GM21390 (cell line): ENCODE data around the gene GPR162.

Experiments
- ATAC-seq: cut with Tn5 transposase; IDR thresholded peaks from one replicate; pipeline ENCODE4 v1.9.1; 2021; ENCODE audit not compliant: unreplicated experiment

Gene GPR162

GRCh38 chr12:6821591-6822425 lies at the start of gene GPR162:
Gene GPR162 (plus strand): TSS chr12:6821821. CDS start chr12:6823899, 2,078 bp downstream.
- ATAC-seq, result no peak

- no peak for ATAC-seq
These were observed 49.3 kb upstream of the GPR162 start, which contains the start of gene LAG3 for GRCh38 chr12:6772331-6772695. Gene LAG3 (plus strand): TSS chr12:6772520. CDS start chr12:6772853, 333 bp downstream.

- no peak for ATAC-seq
These were observed 48.7 kb upstream of the GPR162 start for GRCh38 chr12:6772726-6773589.

- no peak for ATAC-seq
These were observed 47.9 kb upstream of the GPR162 start for GRCh38 chr12:6773590-6774351.

- no peak for ATAC-seq
These were observed 47.0 kb upstream of the GPR162 start for GRCh38 chr12:6774499-6775062.

- ATAC-seq, result no peak
These were observed 46.1 kb upstream of the GPR162 start for GRCh38 chr12:6775185-6776174.

GRCh38 chr12:6777386-6777785 lies 44.2 kb upstream of the GPR162 start:
- no peak for ATAC-seq

GRCh38 chr12:6778217-6778573 lies 43.4 kb upstream of the GPR162 start:
- ATAC-seq, result no peak

GRCh38 chr12:6778574-6779550 lies 42.8 kb upstream of the GPR162 start:
- peak; percentile 74 for ATAC-seq

GRCh38 chr12:6779708-6780432 lies 41.8 kb upstream of the GPR162 start:
- ATAC-seq, result no peak

GRCh38 chr12:6780573-6780972 lies 41.0 kb upstream of the GPR162 start:
- ATAC-seq, result no peak

GRCh38 chr12:6782119-6782518 lies 39.5 kb upstream of the GPR162 start:
- ATAC-seq, result no peak

GRCh38 chr12:6782850-6783566 lies 38.6 kb upstream of the GPR162 start:
- no peak for ATAC-seq

GRCh38 chr12:6783828-6784227 lies 37.8 kb upstream of the GPR162 start:
- ATAC-seq, result no peak

- no peak for ATAC-seq
These were observed 37.3 kb upstream of the GPR162 start for GRCh38 chr12:6784296-6784695.

- no peak for ATAC-seq
These were observed 36.9 kb upstream of the GPR162 start for GRCh38 chr12:6784761-6785160.

GRCh38 chr12:6786416-6787094 lies 35.1 kb upstream of the GPR162 start:
- ATAC-seq, result no peak
